Uterus (tissue), 2 donors: ENCODE data around the gene DOK6.

Experiments used
- CTCF ChIP-seq, 4 experiments: fragments of 200-600 bp in 2 of 4; fragments of 450-650 bp in 2 of 4; sonication (generic) in 2 of 4; IDR thresholded peaks; one replicate each; pipeline ENCODE4 v1.5.1; 2016 to 2019; ENCODE audit warnings: antibody characterized with exemption in 4 of 4, mild to moderate bottlenecking in 2 of 4, moderate library complexity in 1 of 4
- POLR2A ChIP-seq, 2 donors: fragments of 450-650 bp; IDR thresholded peaks; one replicate each; pipeline ENCODE4 v1.6.1; 2016; ENCODE audit warnings: antibody characterized with exemption in 2 of 2, mild to moderate bottlenecking in 1 of 2, moderate library complexity in 1 of 2

- TF ChIP-seq POLR2A (IDR thresholded peaks at IDR 0.05) (no peak), CTCF (IDR thresholded peaks at IDR 0.05) (no peak)
These were observed 257.4 kb downstream of the DOK6 start for GRCh38 chr18:69658103-69658502.
